Loucy (cell line): ENCODE measurements around the gene TNPO3.

Experiments used
- H2AFZ ChIP-seq: fragments of 200-600 bp; sonication (generic); 2 replicates; pipeline ENCODE4 v1.6.0; 2016; ENCODE audit warnings: antibody characterized with exemption, mild to moderate bottlenecking, low read length, moderate library complexity
- H3F3A ChIP-seq: fragments of 200-600 bp; 2 replicates; pipeline ENCODE4 v1.6.0; 2016; ENCODE audit warnings: antibody characterized with exemption, low read depth, mild to moderate bottlenecking
- H3K27me3 ChIP-seq: fragments of 200-600 bp; sonication (generic); 2 replicates; pipeline ENCODE4 v1.6.1; 2014; ENCODE audit warnings: low read length, mild to moderate bottlenecking; ENCODE audit not compliant: insufficient read depth, poor library complexity, severe bottlenecking
- H3K36me3 ChIP-seq: fragments of 200-600 bp; sonication (generic); 2 replicates; pipeline ENCODE4 v1.6.1; 2016; ENCODE audit warnings: low read length; ENCODE audit not compliant: insufficient read depth
- H3K4me1 ChIP-seq: fragments of 200-600 bp; sonication (generic); 2 replicates; pipeline ENCODE4 v1.5.1; 2014; ENCODE audit warnings: low read length, mild to moderate bottlenecking; ENCODE audit not compliant: insufficient read depth, poor library complexity, severe bottlenecking
- H3K4me2 ChIP-seq: fragments of 200-600 bp; sonication (generic); 2 replicates; pipeline ENCODE4 v1.6.0; 2014; ENCODE audit warnings: antibody characterized with exemption, low read length, low read depth, mild to moderate bottlenecking; ENCODE audit not compliant: poor library complexity, severe bottlenecking
- H3K4me3 ChIP-seq: fragments of 200-600 bp; sonication (generic); 2 replicates; pipeline ENCODE4 v1.5.1; 2014; ENCODE audit warnings: low read length, mild to moderate bottlenecking, mixed read lengths; ENCODE audit not compliant: poor library complexity, severe bottlenecking
- H3K79me2 ChIP-seq: fragments of 200-600 bp; sonication (generic); 2 replicates; pipeline ENCODE4 v1.6.1; 2014; ENCODE audit warnings: low read length; ENCODE audit not compliant: insufficient read depth
- H3K9ac ChIP-seq: fragments of 200-600 bp; sonication (generic); 2 replicates; pipeline ENCODE4 v1.6.0; 2014; ENCODE audit warnings: mild to moderate bottlenecking, low read depth, low read length, moderate library complexity; ENCODE audit not compliant: poor library complexity, severe bottlenecking
- H3K9me2 ChIP-seq: fragments of 200-600 bp; sonication (generic); replicated peaks from 2 replicates; pipeline ENCODE4 v1.6.1; 2016; ENCODE audit warnings: low read depth, low read length, mixed read lengths
- H3K9me3 ChIP-seq: fragments of 200-600 bp; sonication (generic); 2 replicates; pipeline ENCODE4 v1.6.1; 2014; ENCODE audit warnings: mild to moderate bottlenecking, antibody characterized with exemption, low read length, low read depth; ENCODE audit not compliant: insufficient read depth
- H4K20me1 ChIP-seq: fragments of 200-600 bp; sonication (generic); 2 replicates; pipeline ENCODE4 v1.6.0; 2014; ENCODE audit warnings: antibody characterized with exemption, low read length, mild to moderate bottlenecking; ENCODE audit not compliant: insufficient read depth, poor library complexity, severe bottlenecking
- CTCF ChIP-seq: fragments of 200-600 bp; sonication (generic); conservative IDR thresholded peaks from 2 replicates; pipeline ENCODE4 v1.5.1; 2014; ENCODE audit warnings: mild to moderate bottlenecking, antibody characterized with exemption, low read length
- EZH2phosphoT487 ChIP-seq: fragments of 200-600 bp; IDR thresholded peaks from 2 replicates; pipeline ENCODE4 v1.6.1; 2018; ENCODE audit warnings: antibody characterized with exemption, mild to moderate bottlenecking, moderate library complexity, borderline replicate concordance

Gene TNPO3

GRCh38 chr7:128993419-128993818 lies 61.5 kb downstream of the TNPO3 start:
- H3K4me1 ChIP-seq: no peaks in the 10 kb centered on the region
- H2AFZ ChIP-seq: no peak overlapping the region
- H3K79me2 ChIP-seq: no peaks in the 10 kb centered on the region
- no peak overlapping the region for H3K9ac ChIP-seq
- no peak for TF ChIP-seq EZH2phosphoT487
- TF ChIP-seq CTCF: no peak
- H3K4me2 ChIP-seq: no peak overlapping the region
- no peaks in the 10 kb centered on the region for H3K27me3 ChIP-seq
- no peaks in the 10 kb centered on the region for H3K9me3 ChIP-seq
- no peaks in the 10 kb centered on the region for H3K9me2 ChIP-seq
- H3F3A ChIP-seq: no peaks in the 10 kb centered on the region
- H3K4me3 ChIP-seq: no peak overlapping the region
- H3K36me3 ChIP-seq: peaks cover 85% of the 10 kb centered on the region
- no peaks in the 10 kb centered on the region for H4K20me1 ChIP-seq

GRCh38 chr7:128989961-128990360 lies 65.0 kb downstream of the TNPO3 start:
- H2AFZ ChIP-seq: no peak overlapping the region
- TF ChIP-seq CTCF: no peak
- TF ChIP-seq EZH2phosphoT487: no peak
- no peaks in the 10 kb centered on the region for H3K27me3 ChIP-seq
- H3K9me3 ChIP-seq: no peaks in the 10 kb centered on the region
- no peak overlapping the region for H3K9ac ChIP-seq
- no peak overlapping the region for H3K4me2 ChIP-seq
- H3F3A ChIP-seq: no peaks in the 10 kb centered on the region
- peaks cover 88% of the 10 kb centered on the region for H3K36me3 ChIP-seq
- H3K4me1 ChIP-seq: no peaks in the 10 kb centered on the region
- H3K79me2 ChIP-seq: no peaks in the 10 kb centered on the region
- no peaks in the 10 kb centered on the region for H4K20me1 ChIP-seq
- no peaks in the 10 kb centered on the region for H3K9me2 ChIP-seq
- H3K4me3 ChIP-seq: no peak overlapping the region

GRCh38 chr7:128988372-128988771 lies 66.5 kb downstream of the TNPO3 start:
- TF ChIP-seq EZH2phosphoT487: no peak
- no peak for TF ChIP-seq CTCF
- Histone ChIP-seq H4K20me1 (no peaks in the 10 kb centered on the region), H3K36me3 (peaks cover 88% of the 10 kb centered on the region), H3K9ac (no peak overlapping the region), H2AFZ (no peak overlapping the region), H3K79me2 (no peaks in the 10 kb centered on the region), H3K4me2 (no peak overlapping the region), H3K27me3 (no peaks in the 10 kb centered on the region), H3K9me2 (no peaks in the 10 kb centered on the region), H3K4me1 (no peaks in the 10 kb centered on the region), H3F3A (no peaks in the 10 kb centered on the region), H3K4me3 (no peak overlapping the region), H3K9me3 (no peaks in the 10 kb centered on the region)
